Measurements from ENCODE around the gene SLC6A6.
"Not testable (repeated sequence)": the region's sequence is repeated elsewhere in the genome, so short reads cannot be mapped to it uniquely, and the experiment has no call there.

Gene SLC6A6

DNA sequence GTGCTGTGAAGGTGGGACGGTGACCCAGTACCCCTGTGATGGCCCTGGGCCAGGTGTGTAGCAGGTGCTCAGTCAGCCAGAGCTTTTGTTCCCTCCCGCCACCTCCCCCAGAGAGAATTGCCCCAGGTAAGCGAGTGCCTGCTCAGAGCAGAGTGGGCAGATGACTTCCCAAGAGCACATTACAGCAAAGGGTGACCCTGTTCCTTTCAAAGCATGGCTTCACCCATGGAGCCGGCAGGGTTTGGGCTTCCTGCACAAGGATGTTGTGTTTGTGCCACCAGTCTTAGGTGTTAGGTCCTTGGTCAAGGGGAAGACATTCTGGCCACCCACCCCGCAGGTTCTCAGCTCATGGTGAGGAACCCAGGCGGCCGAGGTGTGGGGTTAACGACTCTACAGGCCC, 30.7 kb downstream of the SLC6A6 start:
- H3K9me3 ChIP-seq (ENCODE audit: control insufficient read depth, low read length) = no peaks in the 10 kb centered on the region
- H3K27me3 ChIP-seq (replicated peaks; ENCODE audit: control insufficient read depth, insufficient read depth, low read length) = no peaks in the 10 kb centered on the region
- no peak for DNase-seq (ENCODE audit: low read depth)
- no peak overlapping the region for H3K9ac ChIP-seq (ENCODE audit: low read length)
- no peaks in the 10 kb centered on the region for H3K36me3 ChIP-seq (ENCODE audit: control insufficient read depth, insufficient read depth, low read length, severe bottlenecking)
- peaks cover 34% of the 10 kb centered on the region for H3K4me1 ChIP-seq (ENCODE audit: control insufficient read depth, insufficient read depth, low read length)
- H3K4me3 ChIP-seq (ENCODE audit: low read length) = no peak overlapping the region

DNA sequence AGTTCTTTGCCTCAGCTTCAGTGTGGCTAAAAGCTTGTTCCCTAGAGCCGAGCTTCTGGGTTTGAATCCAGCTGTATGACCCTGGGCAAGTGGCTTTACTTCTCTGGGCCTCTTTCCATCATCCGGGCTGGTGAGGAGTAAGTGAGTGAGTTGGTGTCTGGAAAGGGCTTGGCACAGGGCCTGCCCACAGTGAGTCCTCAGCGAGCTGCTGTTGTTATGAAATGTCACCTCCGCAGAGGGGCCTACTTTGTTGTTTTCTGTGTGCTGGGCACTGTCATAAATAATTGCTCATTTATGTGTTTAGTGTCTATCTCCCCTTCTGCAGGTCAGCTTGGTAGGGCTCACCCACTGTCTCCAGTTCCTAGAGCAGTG, 31.7 kb downstream of the SLC6A6 start:
- Histone ChIP-seq H3K9me3 (ENCODE audit: control insufficient read depth, low read length) (no peaks in the 10 kb centered on the region), H3K27me3 (replicated peaks; ENCODE audit: control insufficient read depth, insufficient read depth, low read length) (no peaks in the 10 kb centered on the region), H3K4me3 (ENCODE audit: low read length) (no peak overlapping the region), H3K4me1 (ENCODE audit: control insufficient read depth, insufficient read depth, low read length) (peaks cover 34% of the 10 kb centered on the region), H3K9ac (ENCODE audit: low read length) (no peak overlapping the region), H3K36me3 (ENCODE audit: control insufficient read depth, insufficient read depth, low read length, severe bottlenecking) (no peaks in the 10 kb centered on the region)
- peak; percentile 69 for DNase-seq (ENCODE audit: low read depth)

DNA sequence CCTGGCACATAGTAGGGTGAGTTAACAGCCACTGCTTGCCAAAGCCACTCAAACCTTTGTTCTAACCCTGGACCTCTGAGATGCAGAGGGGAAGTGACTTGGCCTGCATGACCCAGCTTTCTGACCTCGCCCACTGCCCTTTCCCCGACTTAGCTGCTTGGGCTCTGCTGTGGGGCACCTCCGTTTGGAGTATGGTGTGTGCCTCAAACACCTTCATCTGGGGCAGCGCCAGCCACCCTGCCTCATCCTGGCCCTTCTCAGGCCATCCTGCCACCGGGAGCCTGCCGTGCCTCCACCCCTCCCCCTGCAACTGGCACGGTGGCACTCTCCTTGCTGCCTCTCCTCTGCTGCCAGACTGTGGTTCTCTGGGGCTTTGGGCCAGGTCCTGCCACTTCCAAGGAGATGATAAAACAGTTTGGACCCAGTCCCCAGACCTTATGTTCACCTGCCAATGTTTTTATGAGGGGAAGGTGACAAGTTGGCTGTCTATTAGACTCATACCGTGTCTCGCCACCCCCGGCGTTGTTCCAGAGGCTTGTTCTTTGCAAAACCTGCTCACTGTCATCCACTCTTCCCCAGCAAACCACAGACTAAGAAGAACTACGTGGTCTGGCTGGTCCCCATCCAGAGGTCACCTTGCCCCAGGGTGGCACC, 32.2 kb downstream of the SLC6A6 start:
- Histone ChIP-seq H3K9me3 (ENCODE audit: control insufficient read depth, low read length) (no peaks in the 10 kb centered on the region), H3K4me3 (ENCODE audit: low read length) (no peak overlapping the region), H3K36me3 (ENCODE audit: control insufficient read depth, insufficient read depth, low read length, severe bottlenecking) (no peaks in the 10 kb centered on the region), H3K27me3 (replicated peaks; ENCODE audit: control insufficient read depth, insufficient read depth, low read length) (no peaks in the 10 kb centered on the region), H3K9ac (ENCODE audit: low read length) (no peak overlapping the region), H3K4me1 (ENCODE audit: control insufficient read depth, insufficient read depth, low read length) (peaks cover 39% of the 10 kb centered on the region)
- no peak for DNase-seq (ENCODE audit: low read depth)

DNA sequence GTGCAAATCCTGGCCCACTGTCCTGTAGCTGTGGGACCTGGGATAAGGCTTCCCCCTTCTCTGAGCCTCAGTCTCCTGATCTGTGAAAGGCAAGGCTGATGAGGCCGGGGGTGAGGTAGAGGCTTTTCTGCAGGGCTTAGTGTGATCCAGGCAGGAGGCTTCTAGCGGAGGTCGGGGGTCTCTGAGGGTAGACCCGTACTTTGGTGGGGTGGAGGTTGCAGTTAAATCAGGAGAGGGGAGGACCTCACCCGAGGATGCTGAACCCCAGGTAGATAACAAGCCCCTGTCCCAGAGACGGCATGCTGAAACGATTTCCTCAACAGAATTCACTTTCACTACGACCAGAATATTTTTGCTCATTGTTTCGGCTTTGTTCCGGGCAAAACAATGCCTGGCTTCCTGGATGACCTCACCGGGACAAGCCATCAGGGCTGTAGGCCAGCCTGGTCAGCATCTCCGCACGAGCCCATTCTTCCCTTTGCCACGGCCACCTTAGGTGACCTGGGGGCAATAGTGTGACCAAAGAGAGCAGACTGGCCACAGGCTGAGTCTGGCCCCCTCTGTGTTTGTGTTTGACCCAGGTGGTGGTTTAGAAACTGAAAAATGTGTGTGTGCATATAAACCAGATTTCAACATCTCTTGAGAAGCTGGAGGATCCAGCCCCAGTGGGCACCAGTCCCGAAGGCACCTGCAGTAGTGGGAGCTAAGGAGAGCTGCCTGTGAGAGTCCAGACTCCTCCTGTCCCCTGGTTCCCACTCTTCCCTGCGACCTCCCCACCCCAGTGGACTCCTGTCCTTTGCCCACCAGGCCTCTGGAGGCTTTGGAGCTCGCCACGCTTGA, 33.0 kb downstream of the SLC6A6 start:
- H3K9me3 ChIP-seq (ENCODE audit: control insufficient read depth, low read length) = no peaks in the 10 kb centered on the region
- no peak overlapping the region for H3K9ac ChIP-seq (ENCODE audit: low read length)
- H3K36me3 ChIP-seq (ENCODE audit: control insufficient read depth, insufficient read depth, low read length, severe bottlenecking) = no peaks in the 10 kb centered on the region
- no peaks in the 10 kb centered on the region for H3K27me3 ChIP-seq (replicated peaks; ENCODE audit: control insufficient read depth, insufficient read depth, low read length)
- H3K4me1 ChIP-seq (ENCODE audit: control insufficient read depth, insufficient read depth, low read length) = peaks cover 40% of the 10 kb centered on the region
- DNase-seq (ENCODE audit: low read depth) = no peak
- no peak overlapping the region for H3K4me3 ChIP-seq (ENCODE audit: low read length)

DNA sequence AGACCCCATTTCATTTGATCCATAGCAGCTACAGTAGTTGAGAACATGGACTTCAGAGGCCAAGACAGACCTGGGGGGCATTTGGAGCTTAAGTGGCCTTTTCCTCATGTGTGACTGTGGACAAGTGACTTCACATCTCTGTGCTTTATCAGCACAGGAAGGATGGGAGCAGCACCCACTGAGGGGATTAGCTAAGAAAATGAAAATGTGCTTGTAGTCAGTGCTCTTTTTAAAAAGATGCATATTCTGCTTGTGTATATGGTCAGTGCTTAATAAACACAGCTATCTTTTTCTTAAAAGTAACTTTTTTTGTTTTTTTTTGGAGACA, 34.5 kb downstream of the SLC6A6 start:
- Histone ChIP-seq H3K9me3 (ENCODE audit: control insufficient read depth, low read length) (no peaks in the 10 kb centered on the region), H3K9ac (ENCODE audit: low read length) (no peak overlapping the region), H3K36me3 (ENCODE audit: control insufficient read depth, insufficient read depth, low read length, severe bottlenecking) (no peaks in the 10 kb centered on the region), H3K4me1 (ENCODE audit: control insufficient read depth, insufficient read depth, low read length) (peaks cover 37% of the 10 kb centered on the region), H3K27me3 (replicated peaks; ENCODE audit: control insufficient read depth, insufficient read depth, low read length) (no peaks in the 10 kb centered on the region), H3K4me3 (ENCODE audit: low read length) (no peak overlapping the region)
- DNase-seq (ENCODE audit: low read depth) = no peak

DNA sequence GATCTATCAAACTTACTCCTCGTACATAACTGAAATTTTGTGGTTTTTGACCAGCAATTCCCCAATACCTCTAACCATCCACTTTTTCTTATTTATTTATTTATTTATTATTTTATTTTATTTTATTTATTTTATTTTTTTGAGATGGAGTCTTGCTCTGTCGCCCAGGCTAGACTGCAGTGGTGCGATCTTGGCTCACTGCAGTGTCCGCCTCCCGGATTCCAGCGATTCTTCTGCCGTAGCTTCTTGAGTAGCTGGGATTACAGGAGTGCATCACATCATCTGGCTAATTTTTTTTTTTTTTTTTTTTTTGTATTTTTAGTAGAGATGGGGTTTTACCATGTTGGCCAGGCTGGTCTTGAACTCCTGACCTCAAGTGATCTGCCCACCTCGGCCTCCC, 35.3 kb downstream of the SLC6A6 start:
- not testable (repeated sequence) for H3K4me3 ChIP-seq (ENCODE audit: low read length); H3K27me3 ChIP-seq (replicated peaks; ENCODE audit: control insufficient read depth, insufficient read depth, low read length); H3K36me3 ChIP-seq (ENCODE audit: control insufficient read depth, insufficient read depth, low read length, severe bottlenecking); H3K9me3 ChIP-seq (ENCODE audit: control insufficient read depth, low read length); DNase-seq (ENCODE audit: low read depth); H3K9ac ChIP-seq (ENCODE audit: low read length)
- peaks cover 30% of the 10 kb centered on the region for H3K4me1 ChIP-seq (ENCODE audit: control insufficient read depth, insufficient read depth, low read length)

DNA sequence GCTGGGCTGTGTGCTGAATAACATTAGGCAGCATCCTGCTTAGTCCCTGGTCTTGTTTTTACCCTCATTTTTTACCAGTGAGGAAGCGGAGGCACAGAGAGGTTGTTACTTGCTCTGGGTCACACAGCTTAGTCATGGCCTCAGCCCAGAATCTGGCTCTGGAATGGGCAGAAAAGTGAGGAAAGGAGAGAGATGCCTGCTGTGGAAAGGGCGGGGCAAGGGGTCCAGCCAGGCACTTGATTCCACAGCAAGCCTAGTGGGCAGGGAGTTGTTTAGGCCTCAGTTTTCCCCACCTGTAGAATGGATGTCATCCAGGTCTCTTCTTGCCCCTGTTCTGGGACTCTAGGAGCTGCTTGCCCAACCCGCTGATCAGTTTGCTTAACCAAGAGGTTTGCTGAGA, 35.9 kb downstream of the SLC6A6 start:
- H3K4me3 ChIP-seq (ENCODE audit: low read length) = no peak overlapping the region
- H3K27me3 ChIP-seq (replicated peaks; ENCODE audit: control insufficient read depth, insufficient read depth, low read length) = no peaks in the 10 kb centered on the region
- no peak for DNase-seq (ENCODE audit: low read depth)

DNA sequence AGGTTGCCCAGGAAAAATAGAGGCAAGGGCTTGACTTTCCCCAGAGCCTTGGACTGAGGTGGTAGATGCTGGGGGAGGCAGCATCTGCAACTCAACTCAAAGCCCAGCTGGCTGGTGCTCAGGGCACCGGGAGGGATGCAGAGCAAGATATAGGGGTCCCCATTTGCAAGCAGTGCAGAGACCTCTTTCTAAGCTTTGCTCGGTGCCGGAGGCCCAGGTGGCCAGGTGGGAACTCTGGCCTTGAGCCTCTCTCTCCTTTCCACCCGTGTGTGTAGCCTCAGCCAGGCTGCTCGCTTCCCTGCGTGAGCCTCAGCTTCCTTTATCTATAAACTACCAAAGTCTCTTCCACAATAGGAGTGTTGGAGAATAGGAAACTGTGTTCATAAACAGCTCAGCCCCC, 36.5 kb downstream of the SLC6A6 start:
- no peaks in the 10 kb centered on the region for H3K27me3 ChIP-seq (replicated peaks; ENCODE audit: control insufficient read depth, insufficient read depth, low read length)
- DNase-seq (ENCODE audit: low read depth) = no peak
- no peak overlapping the region for H3K9ac ChIP-seq (ENCODE audit: low read length)
- H3K4me3 ChIP-seq (ENCODE audit: low read length) = no peak overlapping the region
- H3K9me3 ChIP-seq (ENCODE audit: control insufficient read depth, low read length) = no peaks in the 10 kb centered on the region
- peaks cover 21% of the 10 kb centered on the region for H3K4me1 ChIP-seq (ENCODE audit: control insufficient read depth, insufficient read depth, low read length)
- H3K36me3 ChIP-seq (ENCODE audit: control insufficient read depth, insufficient read depth, low read length, severe bottlenecking) = no peaks in the 10 kb centered on the region

More for the DNA sequence above, 35.9 kb downstream of the SLC6A6 start:
- Histone ChIP-seq H3K4me1 (ENCODE audit: control insufficient read depth, insufficient read depth, low read length) (peaks cover 24% of the 10 kb centered on the region), H3K9ac (ENCODE audit: low read length) (no peak overlapping the region), H3K36me3 (ENCODE audit: control insufficient read depth, insufficient read depth, low read length, severe bottlenecking) (no peaks in the 10 kb centered on the region), H3K9me3 (ENCODE audit: control insufficient read depth, low read length) (no peaks in the 10 kb centered on the region)

DNA sequence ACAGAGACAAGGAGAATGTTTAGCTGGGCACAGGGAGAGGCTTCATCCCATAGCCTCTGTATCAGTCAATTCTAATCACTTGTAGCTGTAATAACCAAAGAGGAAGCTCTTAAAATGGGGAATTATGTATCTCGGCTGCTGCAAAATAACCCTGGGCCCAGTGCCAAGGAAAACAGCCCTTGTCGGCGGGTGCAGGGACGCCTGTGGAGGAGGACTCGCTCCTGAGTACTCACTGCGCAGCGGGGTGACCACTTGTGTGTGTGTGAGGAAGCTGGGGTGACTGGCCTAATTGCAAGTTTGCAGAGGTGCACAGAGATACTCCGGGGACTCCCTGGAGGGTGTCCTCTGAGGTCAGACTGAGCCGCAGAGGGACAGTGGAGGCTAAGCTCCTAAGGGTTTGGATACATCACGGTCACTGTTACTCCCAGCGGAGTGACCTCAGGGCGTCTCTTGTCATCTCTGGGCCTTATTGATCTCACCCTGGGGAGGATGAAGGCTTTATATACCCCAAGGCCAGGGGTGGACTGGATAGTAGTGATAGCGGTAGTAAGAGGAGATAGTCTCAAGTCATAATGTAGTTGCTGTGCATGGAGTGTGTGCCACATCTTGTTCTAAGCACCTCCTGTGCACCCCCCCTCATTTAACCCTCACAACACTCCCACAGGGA, 37.2 kb downstream of the SLC6A6 start:
- no peak overlapping the region for H3K4me3 ChIP-seq (ENCODE audit: low read length)
- peaks cover 14% of the 10 kb centered on the region for H3K4me1 ChIP-seq (ENCODE audit: control insufficient read depth, insufficient read depth, low read length)
- peak; percentile 56 for DNase-seq (ENCODE audit: low read depth)
- no peaks in the 10 kb centered on the region for H3K9me3 ChIP-seq (ENCODE audit: control insufficient read depth, low read length)
- H3K9ac ChIP-seq (ENCODE audit: low read length) = no peak overlapping the region
- no peaks in the 10 kb centered on the region for H3K36me3 ChIP-seq (ENCODE audit: control insufficient read depth, insufficient read depth, low read length, severe bottlenecking)
- no peaks in the 10 kb centered on the region for H3K27me3 ChIP-seq (replicated peaks; ENCODE audit: control insufficient read depth, insufficient read depth, low read length)

DNA sequence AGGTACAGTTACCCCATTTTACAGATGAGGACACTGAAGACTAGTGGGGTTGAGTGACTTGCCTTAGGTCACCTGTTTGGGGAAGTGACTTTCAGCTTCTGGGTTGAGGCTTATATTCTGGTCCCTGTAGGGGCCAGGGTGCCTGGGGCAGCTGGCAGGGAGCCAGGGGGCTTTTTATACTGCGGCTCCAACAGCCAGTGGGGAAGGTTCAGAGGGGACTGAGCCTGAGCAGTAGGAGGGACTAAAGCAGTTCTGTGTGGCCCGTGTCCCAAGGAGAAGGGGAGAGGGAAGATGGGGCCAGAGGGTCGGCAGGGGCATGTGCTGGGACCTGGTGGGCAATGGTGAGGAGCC, 37.7 kb downstream of the SLC6A6 start:
- no peaks in the 10 kb centered on the region for H3K9me3 ChIP-seq (ENCODE audit: control insufficient read depth, low read length)
- H3K36me3 ChIP-seq (ENCODE audit: control insufficient read depth, insufficient read depth, low read length, severe bottlenecking) = no peaks in the 10 kb centered on the region
- H3K4me3 ChIP-seq (ENCODE audit: low read length) = no peak overlapping the region
- DNase-seq (ENCODE audit: low read depth) = no peak
- no peaks in the 10 kb centered on the region for H3K27me3 ChIP-seq (replicated peaks; ENCODE audit: control insufficient read depth, insufficient read depth, low read length)
- H3K4me1 ChIP-seq (ENCODE audit: control insufficient read depth, insufficient read depth, low read length) = peaks cover 9% of the 10 kb centered on the region
- no peak overlapping the region for H3K9ac ChIP-seq (ENCODE audit: low read length)

DNA sequence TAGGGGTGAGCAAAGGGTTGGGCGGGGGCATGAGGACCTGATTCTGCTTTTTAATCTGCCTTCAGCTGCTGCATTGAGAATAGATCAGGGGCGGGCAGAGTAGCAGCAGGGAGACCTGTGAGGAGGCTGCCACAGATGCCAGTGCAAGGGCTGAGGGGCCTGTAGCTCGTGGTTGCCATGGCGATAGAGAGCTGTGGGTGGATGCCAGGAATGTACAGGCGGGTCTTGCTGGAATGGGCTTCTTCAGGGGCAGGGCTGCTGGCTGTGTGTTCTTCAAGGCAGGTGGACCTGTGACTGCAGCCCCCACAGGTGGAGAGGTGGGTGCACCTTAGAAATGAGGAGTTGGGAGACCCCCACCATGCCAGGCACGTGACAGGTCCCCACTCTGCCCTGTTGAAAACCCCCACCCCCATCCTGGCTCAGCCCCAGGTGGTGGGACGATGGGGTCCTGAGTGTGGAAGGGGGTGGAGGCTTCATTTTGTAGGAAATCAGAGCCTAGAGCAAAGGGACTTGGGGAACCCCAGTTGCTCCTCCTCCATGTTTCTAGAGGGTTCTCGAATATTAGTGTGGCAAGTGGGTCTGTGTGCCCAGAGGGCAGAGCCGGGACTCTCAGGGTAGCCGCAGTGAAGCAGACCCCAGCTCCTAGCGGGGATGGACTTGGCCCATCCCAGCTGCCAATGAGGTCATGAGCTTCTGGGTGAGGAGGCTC, 38.3 kb downstream of the SLC6A6 start:
- H3K36me3 ChIP-seq (ENCODE audit: control insufficient read depth, insufficient read depth, low read length, severe bottlenecking) = peaks cover 4% of the 10 kb centered on the region
- DNase-seq (ENCODE audit: low read depth) = peak; percentile 50
- no peaks in the 10 kb centered on the region for H3K27me3 ChIP-seq (replicated peaks; ENCODE audit: control insufficient read depth, insufficient read depth, low read length)
- H3K9me3 ChIP-seq (ENCODE audit: control insufficient read depth, low read length) = no peaks in the 10 kb centered on the region
- no peak overlapping the region for H3K4me3 ChIP-seq (ENCODE audit: low read length)
- no peak overlapping the region for H3K9ac ChIP-seq (ENCODE audit: low read length)
- peaks cover 6% of the 10 kb centered on the region for H3K4me1 ChIP-seq (ENCODE audit: control insufficient read depth, insufficient read depth, low read length)
